HUES6 (cell line): ENCODE measurements around the gene KIF3C.
"Not testable (repeated sequence)": the region's sequence is repeated elsewhere in the genome, so short reads cannot be mapped to it uniquely, and the experiment has no call there.

Experiments used
- H3K27ac ChIP-seq: 2 replicates; pipeline ENCODE4 v1.7.0; 2013; ENCODE audit warnings: low read depth, mild to moderate bottlenecking, low read length, inconsistent platforms
- H3K27me3 ChIP-seq: 2 replicates; pipeline ENCODE4 v1.6.1; 2013; ENCODE audit warnings: low read length; ENCODE audit not compliant: control insufficient read depth, insufficient read depth
- H3K36me3 ChIP-seq: 2 replicates; pipeline ENCODE4 v1.6.1; 2013; ENCODE audit warnings: low read length; ENCODE audit not compliant: control insufficient read depth, insufficient read depth
- H3K4me1 ChIP-seq: 2 replicates; pipeline ENCODE4 v1.6.1; 2013; ENCODE audit warnings: low read length; ENCODE audit not compliant: control insufficient read depth, insufficient read depth
- H3K4me3 ChIP-seq: 2 replicates; pipeline ENCODE4 v1.5.1; 2013; ENCODE audit warnings: low read depth, low read length
- H3K9ac ChIP-seq: one replicate; pipeline ENCODE4 v1.6.1; 2013; ENCODE audit warnings: mild to moderate bottlenecking, low read length
- H3K9me3 ChIP-seq: 2 replicates; pipeline ENCODE4 v1.6.1; 2013; ENCODE audit warnings: low read depth, low read length; ENCODE audit not compliant: control insufficient read depth, insufficient read depth

KIF3C gene

DNA sequence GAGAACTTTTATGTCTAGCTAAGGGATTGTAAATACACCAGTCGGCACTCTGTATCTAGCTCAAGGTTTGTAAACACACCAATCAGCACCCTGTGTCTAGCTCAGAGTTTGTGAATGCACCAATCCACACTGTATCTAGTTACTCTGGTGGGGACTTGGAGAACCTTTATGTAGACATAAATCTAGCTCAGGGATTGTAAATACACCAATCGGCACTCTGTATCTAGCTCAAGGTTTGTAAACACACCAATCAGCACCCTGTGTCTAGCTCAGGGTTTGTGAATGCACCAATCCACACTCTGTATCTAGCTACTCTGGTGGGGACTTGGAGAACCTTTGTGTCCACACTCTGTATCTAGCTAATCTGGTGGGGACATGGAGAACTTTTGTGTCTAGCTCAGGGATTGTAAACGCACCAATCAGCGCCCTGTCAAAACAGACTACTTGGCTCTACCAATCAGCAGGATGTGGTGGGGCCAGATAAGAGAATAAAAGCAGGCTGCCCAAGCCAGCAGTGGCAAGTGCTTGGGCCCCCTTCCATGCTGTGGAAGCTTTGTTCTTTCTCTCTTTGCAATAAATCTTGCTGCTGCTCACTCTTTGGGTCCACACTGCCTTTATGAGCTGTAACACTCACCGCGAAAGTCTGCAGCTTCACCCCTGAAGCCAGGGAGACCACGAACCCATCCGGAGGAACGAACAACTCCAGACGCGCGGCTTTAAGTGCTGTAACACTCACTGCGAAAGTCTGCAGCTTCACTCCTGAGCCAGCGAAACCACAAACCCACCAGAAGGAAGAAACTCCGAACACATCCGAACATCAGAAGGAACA, 66.1 kb downstream of the KIF3C start:
- not testable (repeated sequence) for H3K27me3 ChIP-seq, H3K9ac ChIP-seq, H3K4me3 ChIP-seq, H3K9me3 ChIP-seq, H3K27ac ChIP-seq, H3K36me3 ChIP-seq
- peaks cover 20% of the 10 kb centered on the region for H3K4me1 ChIP-seq

DNA sequence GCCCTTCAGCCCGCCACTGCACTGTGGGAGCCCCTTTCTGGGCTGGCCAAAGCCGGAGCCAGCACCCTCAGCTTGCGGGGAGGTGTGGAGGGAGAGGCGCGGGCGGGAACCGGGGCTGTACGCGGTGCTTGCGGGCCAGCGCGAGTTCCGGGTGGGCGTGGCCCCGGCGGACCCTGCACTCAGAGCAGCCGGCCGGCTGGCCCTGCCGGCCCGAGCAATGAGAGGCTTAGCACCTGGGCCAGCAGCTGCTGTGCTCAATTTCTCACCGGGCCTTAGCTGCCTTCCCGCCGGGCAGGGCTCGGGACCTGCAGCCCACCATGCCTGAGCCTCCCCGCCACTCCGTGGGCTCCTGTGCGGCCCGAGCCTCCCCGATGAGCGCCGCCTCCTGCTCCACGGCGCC, 66.9 kb downstream of the KIF3C start:
- not testable (repeated sequence) for H3K36me3 ChIP-seq, H3K27me3 ChIP-seq, H3K4me3 ChIP-seq, H3K9ac ChIP-seq, H3K27ac ChIP-seq, H3K9me3 ChIP-seq
- peaks cover 20% of the 10 kb centered on the region for H3K4me1 ChIP-seq

DNA sequence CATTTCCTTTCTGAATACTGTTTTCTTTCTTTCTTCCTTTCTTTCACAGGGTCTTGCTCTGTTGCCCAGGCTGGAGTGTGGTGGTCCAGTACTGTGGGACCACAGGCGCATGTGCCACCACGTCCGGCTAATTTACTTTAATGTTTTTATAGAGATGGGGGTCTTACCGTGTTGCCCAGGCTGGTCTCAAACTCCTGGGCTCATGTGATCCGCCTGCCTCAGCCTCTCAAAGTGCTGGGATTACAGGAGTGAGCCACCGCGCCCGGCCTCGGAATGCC, 68.7 kb downstream of the KIF3C start:
- not testable (repeated sequence) for H3K36me3 ChIP-seq, H3K27me3 ChIP-seq, H3K9me3 ChIP-seq
- H3K4me3 ChIP-seq, result peak overlapping the region; percentile 47; the same call in 1 of the 2 replicates
- peak overlapping the region; percentile 52 for H3K9ac ChIP-seq
- H3K27ac ChIP-seq, result peak overlapping the region; percentile 60; the same call in 1 of the 2 replicates
- H3K4me1 ChIP-seq, result peaks cover 20% of the 10 kb centered on the region

DNA sequence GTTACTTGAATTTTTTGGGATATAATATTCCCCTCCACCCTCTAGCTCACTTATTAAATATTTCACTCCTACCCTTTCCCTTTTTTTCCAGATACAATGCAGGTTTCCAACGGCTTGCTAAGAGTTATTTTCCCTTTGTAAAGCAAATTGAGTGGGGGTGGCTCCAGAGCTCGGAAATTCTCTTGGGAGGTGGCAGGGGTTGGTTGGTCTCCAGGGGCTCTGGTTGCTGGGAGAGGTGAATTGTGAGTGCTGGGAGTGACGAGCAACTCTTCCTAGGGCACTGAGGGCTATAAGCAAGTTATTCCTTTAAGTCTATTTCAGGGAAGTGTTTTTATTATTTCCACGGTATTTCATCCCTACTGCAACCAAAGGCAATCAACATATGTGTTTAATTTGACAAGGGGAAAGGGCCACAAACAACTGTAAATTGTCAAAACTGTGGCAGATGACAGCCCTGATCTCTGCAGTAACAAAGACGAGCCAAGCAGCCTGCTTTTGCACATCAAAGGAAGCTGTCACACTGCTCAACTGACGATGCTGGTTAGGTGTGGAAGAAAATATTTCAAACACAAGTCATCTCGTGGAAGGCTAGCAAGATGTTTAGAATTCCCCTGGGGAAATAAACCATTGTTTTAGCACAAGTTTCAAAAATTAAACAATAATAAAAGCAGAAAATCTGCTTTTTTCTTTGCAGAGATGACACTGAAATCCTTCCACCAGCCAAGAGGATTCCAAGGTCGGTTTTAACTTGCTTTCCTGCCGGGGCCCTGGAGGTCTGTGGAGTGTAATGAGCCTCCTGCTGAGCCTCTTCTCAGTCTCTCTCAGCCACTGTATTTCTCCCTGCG, 69.2 kb downstream of the KIF3C start:
- no peaks in the 10 kb centered on the region for H3K27me3 ChIP-seq
- H3K4me1 ChIP-seq, result peaks cover 20% of the 10 kb centered on the region
- peak overlapping the region; percentile 60; the same call in 1 of the 2 replicates for H3K27ac ChIP-seq
- H3K36me3 ChIP-seq, result no peaks in the 10 kb centered on the region
- peak overlapping the region; percentile 52 for H3K9ac ChIP-seq
- H3K9me3 ChIP-seq, result no peaks in the 10 kb centered on the region
- H3K4me3 ChIP-seq, result peak overlapping the region; percentile 47

DNA sequence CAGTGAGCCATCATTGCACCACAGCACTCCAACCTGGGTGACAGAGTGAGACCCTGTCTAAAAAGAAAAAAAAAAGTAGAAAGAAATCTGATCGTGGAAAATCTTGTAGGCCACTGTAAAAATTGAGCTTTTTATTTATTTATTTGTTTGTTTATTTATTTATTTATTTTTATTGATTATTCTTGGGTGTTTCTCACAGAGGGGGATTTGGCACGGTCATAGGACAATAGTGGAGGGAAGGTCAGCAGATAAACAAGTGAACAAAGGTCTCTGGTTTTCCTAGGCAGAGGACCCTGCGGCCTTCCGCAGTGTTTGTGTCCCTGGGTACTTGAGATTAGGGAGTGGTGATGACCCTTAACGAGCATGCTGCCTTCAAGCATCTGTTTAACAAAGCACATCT, 72.7 kb downstream of the KIF3C start:
- not testable (repeated sequence) for H3K9ac ChIP-seq, H3K36me3 ChIP-seq, H3K27me3 ChIP-seq, H3K9me3 ChIP-seq, H3K4me3 ChIP-seq, H3K27ac ChIP-seq
- H3K4me1 ChIP-seq, result peaks cover 20% of the 10 kb centered on the region

DNA sequence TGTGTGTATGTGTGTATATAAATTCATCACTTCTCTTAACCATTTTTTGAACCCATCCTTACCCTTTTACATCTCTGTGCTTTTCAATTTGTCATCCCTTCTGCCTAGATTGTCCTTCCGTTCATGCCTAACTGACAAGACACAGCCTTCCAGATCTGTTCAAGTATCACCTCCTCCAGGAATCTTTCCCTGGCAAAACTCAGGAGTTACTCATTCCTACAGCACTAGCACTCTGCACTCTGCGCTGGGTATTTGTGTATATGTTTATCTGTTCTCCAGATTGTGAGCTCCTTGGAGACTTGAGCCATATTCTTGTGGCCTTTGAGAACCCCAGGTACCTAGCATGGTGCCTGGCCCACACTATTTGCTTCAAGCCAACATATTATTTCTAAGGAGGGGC, 77.2 kb downstream of the KIF3C start:
- Histone ChIP-seq H3K36me3 (no peaks in the 10 kb centered on the region), H3K4me3 (no peak overlapping the region), H3K9ac (no peak overlapping the region), H3K27me3 (no peaks in the 10 kb centered on the region), H3K9me3 (no peaks in the 10 kb centered on the region), H3K4me1 (no peaks in the 10 kb centered on the region), H3K27ac (no peak overlapping the region)

DNA sequence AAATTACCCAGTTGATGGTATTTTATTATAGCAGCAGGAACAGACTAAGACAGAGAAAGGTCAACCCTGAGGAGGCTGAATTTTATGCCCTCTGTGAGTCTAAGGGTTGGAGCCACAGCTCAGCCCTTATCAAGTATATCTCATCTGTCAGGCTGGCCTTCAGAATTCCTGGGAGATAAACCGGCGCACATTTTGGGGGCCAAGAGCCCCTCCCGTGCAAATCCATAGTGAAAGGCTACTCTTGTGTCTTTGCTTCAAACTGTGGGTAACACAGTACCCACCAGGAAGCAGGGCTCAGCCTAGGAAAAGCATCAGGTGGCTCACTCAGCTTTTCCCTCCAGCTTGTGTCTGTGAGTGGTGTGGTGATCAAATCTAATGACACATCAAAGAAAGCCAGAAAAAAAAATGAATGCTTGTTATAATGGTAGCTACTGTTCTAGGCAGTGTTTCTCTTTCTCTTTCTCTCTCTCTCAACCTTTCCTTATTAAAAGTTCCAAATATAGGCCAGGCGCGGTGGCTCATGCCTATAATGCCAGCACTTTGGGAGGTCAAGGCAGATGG, 79.0 kb downstream of the KIF3C start:
- no peak overlapping the region for H3K27ac ChIP-seq
- H3K4me1 ChIP-seq, result no peaks in the 10 kb centered on the region
- no peak overlapping the region for H3K9ac ChIP-seq
- no peaks in the 10 kb centered on the region for H3K9me3 ChIP-seq
- H3K4me3 ChIP-seq, result no peak overlapping the region
- no peaks in the 10 kb centered on the region for H3K27me3 ChIP-seq
- H3K36me3 ChIP-seq, result no peaks in the 10 kb centered on the region

DNA sequence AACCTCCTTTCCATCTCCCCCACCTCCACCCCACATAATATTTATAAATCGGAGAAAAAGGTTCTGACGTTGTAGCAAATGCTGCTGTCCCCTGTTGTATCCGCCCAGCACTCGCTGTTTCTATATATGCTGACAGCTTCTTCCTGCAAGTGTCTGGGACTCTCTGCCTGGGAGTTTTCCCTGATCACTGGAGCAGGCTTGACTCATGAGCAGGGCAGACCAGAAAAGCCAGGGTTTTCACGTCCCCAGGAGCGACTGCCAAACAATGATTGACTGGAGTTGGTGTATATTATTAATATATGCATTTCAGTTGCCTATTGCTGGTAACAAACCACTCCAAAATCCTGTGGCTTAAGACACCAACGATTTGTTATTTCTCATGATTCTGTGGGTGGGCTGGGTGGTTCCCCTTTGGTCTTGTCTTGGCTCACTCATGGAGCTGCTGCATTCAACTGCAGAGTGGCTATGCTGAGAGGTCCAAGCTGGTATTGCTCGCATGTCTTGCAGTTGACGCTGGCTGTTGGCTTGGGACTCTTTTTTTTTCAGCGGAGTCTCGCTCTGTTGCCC, 82.8 kb downstream of the KIF3C start:
- Histone ChIP-seq H3K9ac (no peak overlapping the region), H3K36me3 (no peaks in the 10 kb centered on the region), H3K27me3 (no peaks in the 10 kb centered on the region), H3K9me3 (no peaks in the 10 kb centered on the region), H3K27ac (no peak overlapping the region), H3K4me3 (no peak overlapping the region), H3K4me1 (peaks cover 5% of the 10 kb centered on the region; the same call in 1 of the 2 replicates)

DNA sequence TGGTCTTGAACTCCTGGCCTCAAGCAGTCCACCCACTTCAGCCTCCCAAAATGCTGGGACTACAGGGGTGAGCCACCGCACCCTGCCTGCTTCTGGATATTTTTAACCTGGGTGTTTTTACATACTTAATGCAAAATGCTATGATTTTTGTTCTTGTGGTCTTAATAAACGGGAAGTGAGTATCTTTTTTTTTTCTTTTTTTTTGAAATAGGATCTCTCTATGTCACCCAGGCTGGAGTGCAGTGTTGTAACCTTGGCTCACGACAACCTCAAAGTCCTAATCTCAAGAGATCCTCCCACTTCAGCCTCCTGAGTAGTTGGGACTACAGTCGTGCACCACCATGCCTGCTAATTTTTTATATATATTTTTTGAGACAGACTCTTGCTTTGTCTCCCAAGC, 84.8 kb downstream of the KIF3C start:
- Histone ChIP-seq H3K27ac (no peak overlapping the region), H3K27me3 (no peaks in the 10 kb centered on the region), H3K9me3 (no peaks in the 10 kb centered on the region), H3K36me3 (no peaks in the 10 kb centered on the region), H3K4me1 (peaks cover 5% of the 10 kb centered on the region; the same call in 1 of the 2 replicates), H3K4me3 (no peak overlapping the region), H3K9ac (no peak overlapping the region)

DNA sequence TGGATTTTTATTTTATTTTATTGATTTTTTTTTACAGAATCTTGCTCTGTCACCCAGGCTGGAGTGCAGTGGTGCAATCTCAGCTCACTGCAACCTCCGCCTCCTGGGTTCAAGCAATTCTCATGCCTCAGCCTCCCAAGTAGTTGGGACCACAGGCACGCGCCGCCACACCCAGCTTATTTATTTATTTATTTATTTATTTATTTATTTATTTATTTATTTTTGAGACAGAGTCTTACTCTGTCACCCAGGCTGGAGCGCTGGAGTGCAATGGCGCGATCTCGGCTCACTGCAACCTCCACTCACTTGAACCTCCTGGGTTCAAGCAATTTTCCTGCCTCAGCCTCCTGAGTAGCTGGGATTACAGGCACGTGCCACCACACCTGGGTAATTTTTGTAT, 86.0 kb downstream of the KIF3C start:
- not testable (repeated sequence) for H3K36me3 ChIP-seq, H3K9me3 ChIP-seq, H3K27ac ChIP-seq

DNA sequence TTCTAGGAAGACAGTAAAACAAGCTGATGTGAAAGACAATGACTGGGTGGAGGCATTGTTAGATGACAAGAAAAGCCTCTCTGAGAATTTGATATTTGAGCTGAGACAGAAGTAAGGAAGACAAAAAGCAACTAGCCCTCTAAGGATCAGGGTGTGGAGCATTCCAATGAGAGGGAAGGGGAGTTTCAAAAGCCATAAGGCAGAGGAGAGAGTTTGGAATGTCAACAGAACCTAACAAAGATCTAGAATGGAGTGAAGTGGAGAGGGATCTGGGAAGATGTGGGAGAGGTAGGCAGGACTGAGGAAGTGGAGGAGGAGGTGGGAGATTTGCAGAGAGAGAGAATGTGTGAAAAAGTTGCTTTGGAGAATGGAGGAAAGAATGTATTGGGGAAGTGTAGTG, 86.7 kb downstream of the KIF3C start:
- Histone ChIP-seq H3K9ac (no peak overlapping the region), H3K9me3 (no peaks in the 10 kb centered on the region), H3K4me3 (no peak overlapping the region), H3K27ac (no peak overlapping the region), H3K27me3 (no peaks in the 10 kb centered on the region), H3K36me3 (no peaks in the 10 kb centered on the region), H3K4me1 (peaks cover 5% of the 10 kb centered on the region; the same call in 1 of the 2 replicates)

More for the DNA sequence above, 86.0 kb downstream of the KIF3C start:
- not testable (repeated sequence) for H3K4me3 ChIP-seq, H3K4me1 ChIP-seq, H3K9ac ChIP-seq, H3K27me3 ChIP-seq
